PC-9 (cell line): Measurements from ENCODE around the gene MOB3A. TPM values are rescaled to one million over a fixed set of nuclear protein-coding genes. Genes with fewer than 3 reads are reported as not detected.

Experiments used
- BruUV-seq: library from RNA; stranded (reverse); fragments of 400-500 nt; replicated peaks from 2 replicates; lab custom pipeline; 2021; lab: Mats Ljungman, UMichigan
- CTCF ChIA-PET: fragments of 300-600 bp; sonication (Branson Sonifier 250); formaldehyde crosslinking; loops from one replicate; lab custom pipeline; 2022; ENCODE audit warnings: antibody characterized with exemption; lab: Charles Lee
- POLR2A ChIA-PET: fragments of 300-600 bp; sonication (Branson Sonifier 250); formaldehyde crosslinking; loops from one replicate; lab custom pipeline; 2022; ENCODE audit warnings: antibody characterized with exemption; ENCODE audit not compliant: unreplicated experiment; lab: Charles Lee
- DNase-seq, 2 experiments: peaks; one replicate each; pipeline versions ENCODE4 v3.0.0 to v3.0.0-alpha.2; 2015 to 2022; ENCODE audit warnings: mixed read lengths in 1 of 2
- H2AFZ ChIP-seq: fragments of 200-600 bp; sonication (generic); 2 replicates; pipeline ENCODE4 v1.8.1; 2017; ENCODE audit warnings: antibody characterized with exemption
- H3F3A ChIP-seq: fragments of 200-600 bp; sonication (generic); 2 replicates; pipeline ENCODE4 v1.8.1; 2017; ENCODE audit warnings: antibody characterized with exemption, mild to moderate bottlenecking, low read depth; ENCODE audit not compliant: insufficient read depth
- H3K27ac ChIP-seq: fragments of 200-600 bp; sonication (generic); 2 replicates; pipeline ENCODE4 v1.6.1; 2016; ENCODE audit warnings: mixed run types
- H3K27me3 ChIP-seq: fragments of 200-600 bp; sonication (generic); 2 replicates; pipeline ENCODE4 v1.6.1; 2016; ENCODE audit warnings: low read depth, mixed run types; ENCODE audit not compliant: insufficient read depth
- H3K36me3 ChIP-seq: fragments of 200-600 bp; sonication (generic); 2 replicates; pipeline ENCODE4 v1.6.1; 2016; ENCODE audit warnings: low read depth, mixed run types
- H3K4me1 ChIP-seq: fragments of 200-600 bp; sonication (generic); replicated peaks from 2 replicates; pipeline ENCODE4 v1.6.1; 2016; ENCODE audit warnings: mixed run types; ENCODE audit not compliant: insufficient read depth
- H3K4me2 ChIP-seq: fragments of 200-600 bp; sonication (generic); 2 replicates; pipeline ENCODE4 v1.6.1; 2017; ENCODE audit warnings: mixed run types
- H3K4me3 ChIP-seq: fragments of 200-600 bp; sonication (generic); 2 replicates; pipeline ENCODE4 v1.6.1; 2016; ENCODE audit warnings: mixed run types
- H3K79me2 ChIP-seq: fragments of 200-600 bp; sonication (generic); 2 replicates; pipeline ENCODE4 v1.6.1; 2017; ENCODE audit warnings: low read depth, mixed run types
- H3K9me2 ChIP-seq: fragments of 200-600 bp; sonication (generic); 2 replicates; pipeline ENCODE4 v1.8.1; 2017; ENCODE audit warnings: mild to moderate bottlenecking; ENCODE audit not compliant: insufficient read depth
- H3K9me3 ChIP-seq: fragments of 200-600 bp; sonication (generic); 2 replicates; pipeline ENCODE4 v1.8.1; 2016; ENCODE audit warnings: low read depth; ENCODE audit not compliant: insufficient read depth
- H4K20me1 ChIP-seq: fragments of 200-600 bp; sonication (generic); 2 replicates; pipeline ENCODE4 v1.8.1; 2017; ENCODE audit not compliant: insufficient read depth
- CTCF ChIP-seq: fragments of 200-600 bp; sonication (generic); conservative IDR thresholded peaks from 2 replicates; pipeline ENCODE4 v1.6.1; 2017; ENCODE audit warnings: mixed run types, antibody characterized with exemption, mild to moderate bottlenecking, moderate library complexity
- EZH2 ChIP-seq: fragments of 200-600 bp; sonication (generic); IDR thresholded peaks from 2 replicates; pipeline ENCODE4 v1.8.0; 2017; ENCODE audit warnings: antibody characterized with exemption, low read depth
- intact Hi-C: fragments of 100-400 bp; cut with micrococcal nuclease; formaldehyde crosslinking; loops from one replicate; pipeline ENCODE4 v1.10.0; 2022; ENCODE audit not compliant: unreplicated experiment
- total RNA-seq: library from RNA; stranded (reverse); gene quantifications from 2 replicates; pipeline ENCODE4 v1.2.3, GENCODE V29; 2021

MOB3A gene
- total RNA-seq, 1 experiment from 2014 or later: 28.9 TPM

GRCh38 chr19:2108251-2109016 is 12.3 kb upstream of the MOB3A start:
- no peak overlapping the region for H3K27ac ChIP-seq
- no peaks in the 10 kb centered on the region for H3K27me3 ChIP-seq
- intact Hi-C loops: no loop called here
- no peaks in the 10 kb centered on the region for H3K9me3 ChIP-seq
- H3K9me2 ChIP-seq: no peaks in the 10 kb centered on the region
- no peak for DNase-seq
- no peak overlapping the region for H2AFZ ChIP-seq
- CTCF ChIA-PET: no interaction called here
- no peak overlapping the region for H3K4me2 ChIP-seq
- H3F3A ChIP-seq: no peaks in the 10 kb centered on the region
- H4K20me1 ChIP-seq: no peaks in the 10 kb centered on the region
- no peaks in the 10 kb centered on the region for H3K36me3 ChIP-seq
- BruUV-seq: no TSS peak
- TF ChIP-seq CTCF: no peak
- H3K79me2 ChIP-seq: no peaks in the 10 kb centered on the region
- no peak overlapping the region for H3K4me3 ChIP-seq
- no peaks in the 10 kb centered on the region for H3K4me1 ChIP-seq
- POLR2A ChIA-PET: no interaction called here

- TF ChIP-seq EZH2 (no peak), CTCF (no peak)
- intact Hi-C loops: no loop called here
- Histone ChIP-seq H3K4me3 (no peak overlapping the region), H3K27me3 (no peaks in the 10 kb centered on the region), H3K79me2 (no peaks in the 10 kb centered on the region), H3F3A (no peaks in the 10 kb centered on the region), H3K4me2 (no peak overlapping the region), H4K20me1 (no peaks in the 10 kb centered on the region), H3K9me2 (no peaks in the 10 kb centered on the region), H3K9me3 (no peaks in the 10 kb centered on the region), H3K36me3 (no peaks in the 10 kb centered on the region), H2AFZ (no peak overlapping the region), H3K4me1 (no peaks in the 10 kb centered on the region), H3K27ac (no peak overlapping the region)
- ChIA-PET CTCF (no interaction called here), POLR2A (no interaction called here)
- BruUV-seq: no TSS peak
- DNase-seq: no peak
These were observed 7.0 kb upstream of the MOB3A start for GRCh38 chr19:2103045-2103707.

GRCh38 chr19:2101417-2102335 is 5.5 kb upstream of the MOB3A start:
- Histone ChIP-seq H3F3A (no peaks in the 10 kb centered on the region), H3K4me3 (no peak overlapping the region), H4K20me1 (no peaks in the 10 kb centered on the region), H3K27ac (no peak overlapping the region), H3K4me1 (no peaks in the 10 kb centered on the region), H3K4me2 (no peak overlapping the region), H3K9me2 (no peaks in the 10 kb centered on the region), H2AFZ (no peak overlapping the region), H3K27me3 (no peaks in the 10 kb centered on the region), H3K9me3 (no peaks in the 10 kb centered on the region), H3K79me2 (no peaks in the 10 kb centered on the region), H3K36me3 (no peaks in the 10 kb centered on the region)
- TF ChIP-seq CTCF: no peak
- no peak for TF ChIP-seq EZH2
- no TSS peak for BruUV-seq
- CTCF ChIA-PET: no interaction called here
- POLR2A ChIA-PET: no interaction called here
- DNase-seq: no peak
- intact Hi-C loops: no loop called here
